ENCODE measurements around the gene ZC2HC1C. TPM values are rescaled to one million over a fixed set of nuclear protein-coding genes. Genes with fewer than 3 reads are reported as not detected.
"Not testable (repeated sequence)": the region's sequence is repeated elsewhere in the genome, so short reads cannot be mapped to it uniquely, and the experiment has no call there.

Gene ZC2HC1C
- total RNA-seq, 1 donor from 2014 or later, result 0.62 TPM

- no peak for DNase-seq
Measured at GRCh38 chr14:75096959-75097358, 27.5 kb downstream of the ZC2HC1C start.

- no peak for DNase-seq
Measured at GRCh38 chr14:75098212-75098611, 28.8 kb downstream of the ZC2HC1C start.

GRCh38 chr14:75098682-75099081, 29.2 kb downstream of the ZC2HC1C start:
- peak; percentile 18 for DNase-seq

GRCh38 chr14:75101491-75101890, 32.0 kb downstream of the ZC2HC1C start:
- no peak for DNase-seq

- no peak for DNase-seq
Measured at GRCh38 chr14:75107186-75107585, 37.7 kb downstream of the ZC2HC1C start.

- no peak for DNase-seq
Measured at GRCh38 chr14:75109877-75110276, 40.4 kb downstream of the ZC2HC1C start.

- no peak for DNase-seq
Measured at GRCh38 chr14:75113932-75114539, 44.6 kb downstream of the ZC2HC1C start.

- no peak for DNase-seq
Measured at GRCh38 chr14:75119056-75119455, 49.6 kb downstream of the ZC2HC1C start.

- no peak for DNase-seq
Measured at GRCh38 chr14:75120541-75121291, 51.3 kb downstream of the ZC2HC1C start.

- DNase-seq, result no peak
Measured at GRCh38 chr14:75121552-75121951, 52.1 kb downstream of the ZC2HC1C start.

- DNase-seq, result no peak
Measured at GRCh38 chr14:75123991-75124390, 54.5 kb downstream of the ZC2HC1C start.

GRCh38 chr14:75125617-75126016, 56.2 kb downstream of the ZC2HC1C start:
- no peak for DNase-seq

- DNase-seq, result no peak
Measured at GRCh38 chr14:75126121-75126544, 56.7 kb downstream of the ZC2HC1C start.

- DNase-seq, result peak; percentile 96
Measured at GRCh38 chr14:75126679-75127473, 57.4 kb downstream of the ZC2HC1C start, which contains the start of gene NEK9. Gene NEK9, minus strand, starts transcription at chr14:75127048. Its CDS starts 127 bp downstream, at chr14:75126921.

- DNase-seq, result not testable (repeated sequence)
Measured at GRCh38 chr14:75127474-75127820, 58.0 kb downstream of the ZC2HC1C start.

GRCh38 chr14:75127903-75128595, 58.6 kb downstream of the ZC2HC1C start:
- no peak for DNase-seq

GRCh38 chr14:75128596-75128990, 59.2 kb downstream of the ZC2HC1C start:
- no peak for DNase-seq

Small RNA genes lying within 50 kb of the gene (small RNA-seq; reads per million reads assigned to genes)
- gene HIF1AP1 (ENCODE audit: low replicate concordance) (not detected), gene RNU6-689P (ENCODE audit: low replicate concordance) (not detected)

Other genes starting within 250 kb of the ZC2HC1C start
- not detected for gene PROX2, start 193.5 kb upstream of the ZC2HC1C start, total RNA-seq
- 78.7 TPM for gene DLST, start 187.7 kb upstream of the ZC2HC1C start, total RNA-seq
- 12.6 TPM for gene RPS6KL1, start 146.4 kb upstream of the ZC2HC1C start, total RNA-seq
- 8.6 TPM for gene PGF, start 114.0 kb upstream of the ZC2HC1C start, total RNA-seq
- gene EIF2B2, start 66.7 kb upstream of the ZC2HC1C start, total RNA-seq, result 46.8 TPM
- gene MLH3, start 18.2 kb upstream of the ZC2HC1C start, total RNA-seq, result 63.5 TPM
- gene ACYP1, start 5.6 kb upstream of the ZC2HC1C start, total RNA-seq, result 14.6 TPM
- 70.2 TPM for gene NEK9, start 57.4 kb downstream of the ZC2HC1C start, total RNA-seq
- gene TMED10, start 107.0 kb downstream of the ZC2HC1C start, total RNA-seq, result 189 TPM
- gene FOS, start 209.2 kb downstream of the ZC2HC1C start, total RNA-seq, result 136 TPM

All from tongue (tissue), 3 donors.